T-helper 1 cell (primary cell): ENCODE measurements around the gene PLB1.
A peak's percentile ranks its signal among the peaks of the same experiment; 100 is the strongest.
"Not testable (repeated sequence)": the region's sequence is repeated elsewhere in the genome, so short reads cannot be mapped to it uniquely, and the experiment has no call there.

Experiments used
- DNase-seq, 5 donors: peaks; one replicate each; pipeline ENCODE4 v3.0.0-alpha.2; 2012 to 2020

PLB1 gene

DNA sequence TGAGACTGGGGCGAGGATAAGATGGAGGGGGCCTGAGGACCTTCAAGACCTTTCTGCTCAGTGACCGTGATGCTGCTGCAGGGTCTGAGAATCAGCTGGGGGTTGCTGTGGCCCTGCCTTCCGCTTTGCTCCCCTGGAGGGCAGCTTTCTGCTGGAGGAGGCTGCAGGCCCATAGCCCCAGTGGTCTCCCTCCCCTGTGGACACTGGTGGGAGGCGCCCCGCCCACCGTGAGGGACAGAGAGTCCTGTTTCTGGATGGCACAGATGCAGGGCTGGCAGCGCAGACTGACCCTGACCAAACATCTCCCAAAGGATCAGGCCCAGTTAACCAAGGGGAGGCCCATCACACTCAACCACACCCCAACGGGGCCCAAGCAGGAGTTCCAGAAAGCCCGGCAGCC lies 42.8 kb downstream of the PLB1 start:
- no peak for DNase-seq

- no peak for DNase-seq
Measured at GRCh38 chr2:28539118-28539541, 43.3 kb downstream of the PLB1 start.

GRCh38 chr2:28543316-28544035 lies 47.6 kb downstream of the PLB1 start:
- DNase-seq: no peak

DNA sequence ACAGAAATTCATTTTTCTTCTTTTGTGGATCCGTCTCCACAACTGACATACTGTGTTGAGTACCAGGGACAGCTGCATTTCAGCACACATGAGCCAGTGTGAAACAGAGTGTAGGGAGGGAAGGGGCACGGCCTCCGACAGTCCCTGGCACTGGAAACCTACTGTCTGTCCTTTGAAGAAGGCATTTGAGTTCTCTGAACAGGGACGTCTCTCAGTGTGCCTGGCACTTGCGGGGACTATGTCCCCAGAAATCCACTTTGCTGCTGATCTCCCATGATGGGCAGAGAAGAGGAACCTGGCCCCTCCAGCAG lies 48.1 kb downstream of the PLB1 start:
- DNase-seq: no peak

GRCh38 chr2:28544405-28544921 lies 48.6 kb downstream of the PLB1 start:
- DNase-seq: peak in 1 of 5 donors; percentile 30

DNA sequence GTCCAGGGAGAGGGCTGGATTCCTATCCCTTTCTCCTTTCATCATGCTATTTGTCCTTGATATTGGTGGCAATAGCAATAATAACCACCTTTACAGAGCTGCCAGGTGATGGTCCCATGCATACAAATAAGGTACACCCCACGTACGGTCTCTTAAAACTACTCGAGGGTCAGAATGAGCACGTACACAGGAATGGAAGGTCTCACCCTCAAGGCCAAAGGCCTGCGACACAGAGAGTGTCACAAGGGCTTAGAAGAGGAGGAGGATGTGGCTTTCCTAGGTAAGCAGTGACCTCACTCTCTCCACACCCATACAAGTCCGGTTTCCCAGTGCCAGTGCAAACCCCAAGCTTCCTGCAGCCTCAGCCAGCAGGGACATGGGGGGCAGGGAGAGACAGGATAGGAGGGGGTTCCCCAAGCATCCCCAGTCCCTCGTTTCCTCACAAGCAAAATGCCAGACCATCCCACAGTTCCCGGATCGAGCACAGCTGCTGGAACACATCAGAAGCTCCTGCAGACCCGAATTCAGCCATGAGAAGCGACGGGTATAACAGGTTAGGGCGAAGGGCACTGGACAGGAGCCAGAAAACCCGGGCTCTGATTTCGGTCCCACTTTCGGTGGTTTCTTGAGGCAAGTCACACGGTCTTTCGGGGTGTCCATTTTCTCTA lies 49.2 kb downstream of the PLB1 start:
- peak in 1 of 5 donors; percentile 70 for DNase-seq

GRCh38 chr2:28545590-28546200 lies 49.8 kb downstream of the PLB1 start:
- peak in 1 of 5 donors; percentile 52 for DNase-seq

- DNase-seq: no peak
Measured at GRCh38 chr2:28546242-28546641, 50.4 kb downstream of the PLB1 start.

GRCh38 chr2:28547223-28547860 lies 51.5 kb downstream of the PLB1 start:
- no peak for DNase-seq

DNA sequence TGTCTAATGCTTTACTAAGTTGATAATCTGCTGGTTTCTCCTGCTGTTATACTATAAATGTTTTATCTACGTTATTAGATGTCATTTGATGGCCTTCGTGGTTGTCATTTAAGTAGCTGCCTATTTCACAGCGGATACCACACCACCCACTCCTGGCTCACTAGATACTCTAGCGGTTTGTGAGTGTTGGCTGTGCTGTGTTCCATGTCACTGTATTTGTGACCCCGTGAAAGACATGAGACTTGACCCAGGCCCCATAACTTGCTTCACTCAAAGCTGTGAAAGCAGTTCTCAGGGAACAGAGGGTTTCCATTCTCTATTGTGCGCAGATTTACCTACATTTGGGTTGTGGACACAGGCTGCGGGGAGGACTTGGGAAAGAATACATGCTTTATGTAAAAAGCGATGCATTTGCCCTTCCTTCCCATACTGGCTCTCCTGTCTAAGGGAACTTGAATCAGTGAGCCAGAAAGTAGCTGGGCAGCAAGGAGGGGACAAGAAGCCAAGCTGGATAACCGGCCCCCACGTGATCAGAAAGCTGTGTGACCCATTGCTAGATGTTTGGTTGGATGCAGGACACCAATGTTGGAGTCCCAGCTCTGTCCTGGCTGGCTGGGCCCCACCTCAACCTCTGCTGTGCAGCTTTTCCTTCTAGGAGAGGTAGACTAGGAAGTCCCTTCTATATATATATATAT lies 52.2 kb downstream of the PLB1 start:
- DNase-seq: no peak

DNA sequence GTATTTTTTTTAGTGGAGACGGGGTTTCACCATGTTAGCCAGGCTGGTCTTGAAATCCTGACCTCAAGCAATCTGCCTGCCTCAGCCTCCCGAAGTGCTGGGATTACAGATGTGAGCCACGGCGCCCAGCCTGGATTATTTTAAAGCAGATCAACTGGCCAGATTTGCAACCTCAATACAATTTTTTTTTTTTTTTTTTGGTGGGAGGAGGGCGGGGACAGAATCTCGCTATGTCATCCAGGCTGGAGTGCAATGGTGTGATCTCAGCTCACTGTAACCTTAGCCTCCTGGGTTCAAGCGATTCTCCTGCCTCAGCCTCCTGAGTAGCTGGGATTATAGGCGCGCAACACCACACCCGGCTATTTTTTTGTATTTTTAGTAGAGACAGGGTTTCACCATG lies 54.5 kb downstream of the PLB1 start:
- not testable (repeated sequence) for DNase-seq

DNA sequence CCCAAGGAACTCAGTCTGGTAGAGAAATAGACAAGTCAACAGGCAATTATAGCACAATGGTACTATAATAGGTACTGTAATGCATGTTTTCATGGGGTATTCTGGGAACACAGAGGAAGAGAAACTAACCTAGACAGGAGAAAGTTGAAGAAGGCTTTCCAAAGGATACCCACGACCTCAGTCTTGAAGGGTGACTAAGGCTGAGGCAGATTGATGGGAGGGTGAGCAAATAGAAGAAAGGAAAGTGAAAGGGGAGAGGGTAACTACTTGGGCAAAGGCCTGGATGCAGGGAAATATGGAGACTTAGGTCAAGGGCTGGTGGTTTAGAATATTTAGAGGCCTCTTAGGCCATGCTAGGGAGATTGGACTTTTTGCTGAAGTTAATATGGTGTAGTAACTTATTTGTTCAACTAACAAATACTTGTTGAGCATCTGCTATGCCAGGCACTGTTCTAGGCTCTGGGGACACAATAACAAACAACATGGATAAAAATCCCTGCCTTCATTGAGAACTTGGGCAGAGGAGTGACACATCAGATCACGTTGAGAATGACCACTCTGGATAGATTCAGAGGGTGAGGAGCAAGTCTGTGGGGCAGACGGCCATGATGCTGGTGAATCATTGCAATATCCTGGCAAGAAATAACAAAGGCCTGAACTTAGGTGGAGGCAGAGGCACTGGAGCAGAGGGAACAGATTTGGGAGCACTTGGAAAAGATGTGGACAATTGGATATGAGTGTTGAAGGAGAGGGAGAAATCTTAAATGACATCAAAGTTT lies 56.4 kb downstream of the PLB1 start:
- no peak for DNase-seq

GRCh38 chr2:28556303-28556702 lies 60.4 kb downstream of the PLB1 start:
- DNase-seq: no peak

GRCh38 chr2:28557389-28558131 lies 61.7 kb downstream of the PLB1 start:
- no peak for DNase-seq

DNA sequence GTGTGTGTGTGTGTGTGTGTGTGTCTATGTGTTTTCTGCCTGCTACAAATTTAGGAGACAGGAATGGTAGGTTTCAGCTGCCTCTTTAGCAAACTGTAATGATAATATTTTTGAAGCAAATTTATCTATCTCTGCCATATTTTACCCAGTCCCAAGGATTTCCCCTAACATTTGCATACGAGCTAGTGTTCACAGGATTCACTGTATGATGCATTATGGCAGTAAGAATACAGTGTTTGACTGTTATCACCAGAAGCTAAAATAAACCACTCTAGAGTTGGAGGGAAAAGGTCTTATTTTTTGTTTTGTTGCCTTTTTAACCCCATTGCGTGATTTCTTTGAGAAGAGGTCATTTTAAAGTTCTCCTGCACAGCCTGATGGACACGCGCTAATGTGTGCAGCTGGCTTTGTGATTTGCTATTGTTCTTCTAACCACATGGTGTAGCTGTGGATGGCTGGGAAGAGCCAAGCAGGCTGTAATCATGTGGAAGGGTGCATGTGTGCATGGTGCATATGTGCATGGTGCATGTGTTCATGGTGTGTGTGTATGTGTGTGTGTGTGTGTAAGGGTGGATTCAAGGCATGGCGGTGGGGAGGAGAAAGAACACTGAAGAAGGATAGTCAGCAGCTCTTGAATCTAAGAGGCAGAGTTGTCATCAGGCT lies 62.4 kb downstream of the PLB1 start:
- no peak for DNase-seq

DNA sequence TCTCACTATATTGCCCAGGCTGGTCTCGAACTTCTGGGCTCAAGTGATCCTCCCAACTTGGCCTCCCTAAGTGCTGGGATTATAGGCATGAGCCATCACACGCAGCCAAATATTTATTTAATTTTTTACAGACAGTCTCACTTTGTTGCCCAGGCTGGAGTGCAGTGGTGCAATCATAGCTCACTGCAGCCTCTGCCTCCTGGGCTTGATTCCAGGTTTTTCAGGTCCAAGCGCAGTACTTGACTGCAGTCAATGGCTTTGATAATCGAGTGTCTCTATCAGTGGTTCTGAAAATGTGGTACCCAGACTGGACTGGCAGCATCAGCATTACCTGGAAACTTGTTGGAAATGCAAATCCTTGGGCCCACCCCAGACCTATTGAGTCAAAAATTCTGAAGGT lies 63.1 kb downstream of the PLB1 start:
- DNase-seq: no peak

GRCh38 chr2:28563869-28564268 lies 68.0 kb downstream of the PLB1 start:
- DNase-seq: no peak

DNA sequence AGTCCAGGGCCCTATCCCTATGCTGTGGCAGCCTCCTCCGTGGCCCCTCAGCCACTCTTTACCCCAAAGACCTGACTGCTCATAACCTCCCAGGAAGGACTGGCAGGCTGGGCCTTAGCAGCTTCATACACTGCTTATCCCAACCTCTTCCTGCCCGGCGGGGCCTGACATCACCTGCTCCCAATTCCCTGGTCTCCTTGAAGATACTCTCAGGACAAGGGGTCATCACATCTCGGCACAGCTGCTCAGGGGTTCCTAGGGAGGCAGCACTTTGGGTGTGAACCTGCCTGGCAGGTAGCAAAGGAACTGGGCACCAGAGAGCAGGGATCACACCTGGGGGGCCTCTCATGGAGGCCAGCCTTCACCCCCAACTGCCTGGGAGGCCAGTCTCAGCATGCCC lies 68.5 kb downstream of the PLB1 start:
- no peak for DNase-seq

- no peak for DNase-seq
Measured at GRCh38 chr2:28565033-28565432, 69.2 kb downstream of the PLB1 start.

GRCh38 chr2:28565720-28566295 lies 69.9 kb downstream of the PLB1 start:
- DNase-seq: no peak
